PC-9 (cell line): ENCODE results near the gene IFNB1. TPM values are rescaled to one million over a fixed set of nuclear protein-coding genes. Genes with fewer than 3 reads are reported as not detected.

ENCODE experiments used
- BruUV-seq: library from RNA; stranded (reverse); fragments of 400-500 nt; replicated peaks from 2 replicates; lab custom pipeline; 2021; lab: Mats Ljungman, UMichigan
- CTCF ChIA-PET: fragments of 300-600 bp; sonication (Branson Sonifier 250); formaldehyde crosslinking; loops from one replicate; lab custom pipeline; 2022; ENCODE audit warnings: antibody characterized with exemption; lab: Charles Lee
- POLR2A ChIA-PET: fragments of 300-600 bp; sonication (Branson Sonifier 250); formaldehyde crosslinking; loops from one replicate; lab custom pipeline; 2022; ENCODE audit warnings: antibody characterized with exemption; ENCODE audit not compliant: unreplicated experiment; lab: Charles Lee
- DNase-seq, 2 experiments: peaks; one replicate each; pipeline versions ENCODE4 v3.0.0 to v3.0.0-alpha.2; 2015 to 2022; ENCODE audit warnings: mixed read lengths in 1 of 2
- H2AFZ ChIP-seq: fragments of 200-600 bp; sonication (generic); 2 replicates; pipeline ENCODE4 v1.8.1; 2017; ENCODE audit warnings: antibody characterized with exemption
- H3F3A ChIP-seq: fragments of 200-600 bp; sonication (generic); 2 replicates; pipeline ENCODE4 v1.8.1; 2017; ENCODE audit warnings: antibody characterized with exemption, mild to moderate bottlenecking, low read depth; ENCODE audit not compliant: insufficient read depth
- H3K27ac ChIP-seq: fragments of 200-600 bp; sonication (generic); 2 replicates; pipeline ENCODE4 v1.6.1; 2016; ENCODE audit warnings: mixed run types
- H3K27me3 ChIP-seq: fragments of 200-600 bp; sonication (generic); 2 replicates; pipeline ENCODE4 v1.6.1; 2016; ENCODE audit warnings: low read depth, mixed run types; ENCODE audit not compliant: insufficient read depth
- H3K36me3 ChIP-seq: fragments of 200-600 bp; sonication (generic); 2 replicates; pipeline ENCODE4 v1.6.1; 2016; ENCODE audit warnings: low read depth, mixed run types
- H3K4me1 ChIP-seq: fragments of 200-600 bp; sonication (generic); replicated peaks from 2 replicates; pipeline ENCODE4 v1.6.1; 2016; ENCODE audit warnings: mixed run types; ENCODE audit not compliant: insufficient read depth
- H3K4me2 ChIP-seq: fragments of 200-600 bp; sonication (generic); 2 replicates; pipeline ENCODE4 v1.6.1; 2017; ENCODE audit warnings: mixed run types
- H3K4me3 ChIP-seq: fragments of 200-600 bp; sonication (generic); 2 replicates; pipeline ENCODE4 v1.6.1; 2016; ENCODE audit warnings: mixed run types
- H3K79me2 ChIP-seq: fragments of 200-600 bp; sonication (generic); 2 replicates; pipeline ENCODE4 v1.6.1; 2017; ENCODE audit warnings: low read depth, mixed run types
- H3K9me2 ChIP-seq: fragments of 200-600 bp; sonication (generic); 2 replicates; pipeline ENCODE4 v1.8.1; 2017; ENCODE audit warnings: mild to moderate bottlenecking; ENCODE audit not compliant: insufficient read depth
- H3K9me3 ChIP-seq: fragments of 200-600 bp; sonication (generic); 2 replicates; pipeline ENCODE4 v1.8.1; 2016; ENCODE audit warnings: low read depth; ENCODE audit not compliant: insufficient read depth
- H4K20me1 ChIP-seq: fragments of 200-600 bp; sonication (generic); 2 replicates; pipeline ENCODE4 v1.8.1; 2017; ENCODE audit not compliant: insufficient read depth
- EZH2 ChIP-seq: fragments of 200-600 bp; sonication (generic); IDR thresholded peaks from 2 replicates; pipeline ENCODE4 v1.8.0; 2017; ENCODE audit warnings: antibody characterized with exemption, low read depth
- intact Hi-C: fragments of 100-400 bp; cut with micrococcal nuclease; formaldehyde crosslinking; loops from one replicate; pipeline ENCODE4 v1.10.0; 2022; ENCODE audit not compliant: unreplicated experiment
- total RNA-seq: library from RNA; stranded (reverse); gene quantifications from 2 replicates; pipeline ENCODE4 v1.2.3, GENCODE V29; 2021
- TF ChIP-seq, protein P1 (sequence below): fragments of 200-600 bp; sonication (generic); conservative IDR thresholded peaks from 2 replicates; pipeline ENCODE4 v1.6.1; 2017; ENCODE audit warnings: mixed run types, antibody characterized with exemption, mild to moderate bottlenecking, moderate library complexity

Gene IFNB1
- total RNA-seq, 1 experiment from 2014 or later: not detected

DNA sequence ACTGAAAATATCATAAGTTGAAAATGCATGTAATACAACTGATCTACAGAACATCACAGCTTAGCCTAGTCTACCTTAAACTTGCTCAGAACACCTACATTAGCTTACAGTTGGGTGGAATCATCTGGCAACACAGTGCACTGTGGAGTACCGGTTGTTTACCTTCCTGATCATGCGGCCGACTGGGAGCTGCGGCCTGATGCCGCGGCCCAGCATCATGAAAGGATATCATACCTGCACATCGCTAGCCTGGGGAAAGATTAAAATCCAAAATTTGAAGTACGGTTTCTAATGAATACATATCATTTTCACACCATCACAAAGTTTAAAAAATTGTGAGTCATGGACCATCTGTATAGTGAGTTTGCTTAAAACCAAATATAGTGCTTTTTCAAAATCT, 48.1 kb downstream of the IFNB1 start:
- CTCF ChIA-PET: no interaction called here
- Histone ChIP-seq H3F3A (no peaks in the 10 kb centered on the region), H3K36me3 (no peaks in the 10 kb centered on the region), H3K27me3 (no peaks in the 10 kb centered on the region), H3K4me3 (no peak overlapping the region), H3K9me3 (no peaks in the 10 kb centered on the region), H3K4me1 (0 out of 2 replicates have a peak, but pooled peaks cover 3% of the 10 kb centered on the region), H2AFZ (no peak overlapping the region), H4K20me1 (no peaks in the 10 kb centered on the region), H3K79me2 (no peaks in the 10 kb centered on the region), H3K4me2 (no peak overlapping the region), H3K27ac (no peak overlapping the region), H3K9me2 (no peaks in the 10 kb centered on the region)
- intact Hi-C loops: loop anchor here (1.0 kb wide), 1 partner anchor 66 kb away; no protein-coding TSS in a partner anchor
- no peak for DNase-seq
- no TSS peak for BruUV-seq
- POLR2A ChIA-PET: no interaction called here
- no peak for TF ChIP-seq EZH2
- TF ChIP-seq, protein P1, sequence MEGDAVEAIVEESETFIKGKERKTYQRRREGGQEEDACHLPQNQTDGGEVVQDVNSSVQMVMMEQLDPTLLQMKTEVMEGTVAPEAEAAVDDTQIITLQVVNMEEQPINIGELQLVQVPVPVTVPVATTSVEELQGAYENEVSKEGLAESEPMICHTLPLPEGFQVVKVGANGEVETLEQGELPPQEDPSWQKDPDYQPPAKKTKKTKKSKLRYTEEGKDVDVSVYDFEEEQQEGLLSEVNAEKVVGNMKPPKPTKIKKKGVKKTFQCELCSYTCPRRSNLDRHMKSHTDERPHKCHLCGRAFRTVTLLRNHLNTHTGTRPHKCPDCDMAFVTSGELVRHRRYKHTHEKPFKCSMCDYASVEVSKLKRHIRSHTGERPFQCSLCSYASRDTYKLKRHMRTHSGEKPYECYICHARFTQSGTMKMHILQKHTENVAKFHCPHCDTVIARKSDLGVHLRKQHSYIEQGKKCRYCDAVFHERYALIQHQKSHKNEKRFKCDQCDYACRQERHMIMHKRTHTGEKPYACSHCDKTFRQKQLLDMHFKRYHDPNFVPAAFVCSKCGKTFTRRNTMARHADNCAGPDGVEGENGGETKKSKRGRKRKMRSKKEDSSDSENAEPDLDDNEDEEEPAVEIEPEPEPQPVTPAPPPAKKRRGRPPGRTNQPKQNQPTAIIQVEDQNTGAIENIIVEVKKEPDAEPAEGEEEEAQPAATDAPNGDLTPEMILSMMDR: no peak

DNA sequence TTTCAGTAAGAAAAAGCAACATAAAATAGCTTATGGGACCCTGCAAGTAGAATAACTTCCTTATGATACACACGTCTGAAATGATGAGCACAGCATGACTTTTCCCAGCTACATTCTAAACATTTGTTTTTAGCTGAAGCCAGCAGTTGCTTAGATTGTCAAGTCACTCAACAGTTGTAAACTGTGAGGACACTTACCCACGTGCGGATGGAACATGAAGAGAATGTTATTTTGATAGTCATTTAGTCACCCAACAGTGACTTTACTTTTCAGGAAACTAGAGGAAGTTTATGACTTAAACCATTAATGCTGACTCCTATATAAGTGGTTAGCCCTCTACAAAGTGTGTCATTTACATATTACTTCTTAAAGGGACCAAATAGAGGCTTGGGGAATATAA, 49.3 kb downstream of the IFNB1 start:
- no peak overlapping the region for H3K4me3 ChIP-seq
- TF ChIP-seq, protein P1: no peak
- no peak for TF ChIP-seq EZH2
- no peak for DNase-seq
- H3K4me1 ChIP-seq: 0 out of 2 replicates have a peak, but pooled peaks cover 3% of the 10 kb centered on the region
- no peaks in the 10 kb centered on the region for H3K9me3 ChIP-seq
- ChIA-PET CTCF (no interaction called here), POLR2A (no interaction called here)
- no peaks in the 10 kb centered on the region for H3K36me3 ChIP-seq
- H3F3A ChIP-seq: no peaks in the 10 kb centered on the region
- no peaks in the 10 kb centered on the region for H3K9me2 ChIP-seq
- no peaks in the 10 kb centered on the region for H3K79me2 ChIP-seq
- H4K20me1 ChIP-seq: no peaks in the 10 kb centered on the region
- H3K27ac ChIP-seq: no peak overlapping the region
- no peak overlapping the region for H2AFZ ChIP-seq
- no peaks in the 10 kb centered on the region for H3K27me3 ChIP-seq
- intact Hi-C loops: no loop called here
- no TSS peak for BruUV-seq
- H3K4me2 ChIP-seq: no peak overlapping the region

DNA sequence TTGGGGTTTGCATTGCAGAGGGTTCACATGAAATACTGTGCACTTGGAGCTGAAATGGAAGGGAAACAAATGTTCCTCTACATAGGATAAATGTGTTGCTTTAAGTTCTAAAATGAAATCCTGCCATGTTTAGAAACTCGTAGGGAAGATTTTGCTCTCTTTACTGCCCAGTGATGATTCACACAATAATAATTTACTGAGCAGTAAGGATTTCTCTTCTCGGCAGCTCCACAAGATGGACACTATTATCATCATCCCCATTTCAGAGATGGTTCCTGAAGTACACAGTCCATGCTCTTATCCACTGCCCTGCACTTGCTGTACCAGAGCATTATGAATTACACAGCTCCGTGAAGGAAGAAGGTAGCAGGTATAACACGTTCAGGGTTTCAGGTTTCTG, 50.4 kb downstream of the IFNB1 start:
- no peak for DNase-seq
- H3K4me2 ChIP-seq: no peak overlapping the region
- H3K9me3 ChIP-seq: no peaks in the 10 kb centered on the region
- no peak overlapping the region for H2AFZ ChIP-seq
- no peaks in the 10 kb centered on the region for H3F3A ChIP-seq
- H4K20me1 ChIP-seq: no peaks in the 10 kb centered on the region
- H3K27ac ChIP-seq: no peak overlapping the region
- POLR2A ChIA-PET: no interaction called here
- no peaks in the 10 kb centered on the region for H3K79me2 ChIP-seq
- no peaks in the 10 kb centered on the region for H3K27me3 ChIP-seq
- 0 out of 2 replicates have a peak, but pooled peaks cover 3% of the 10 kb centered on the region for H3K4me1 ChIP-seq
- TF ChIP-seq, protein P1: no peak
- no peak for TF ChIP-seq EZH2
- no peaks in the 10 kb centered on the region for H3K9me2 ChIP-seq
- no TSS peak for BruUV-seq
- no peaks in the 10 kb centered on the region for H3K36me3 ChIP-seq
- intact Hi-C loops: no loop called here
- H3K4me3 ChIP-seq: no peak overlapping the region
- CTCF ChIA-PET: no interaction called here

Other genes with a start within 250 kb of the IFNB1 start
- gene HACD4, start 46.3 kb downstream of the IFNB1 start, total RNA-seq: 2.4 and 4.5 TPM in 2 replicates
- gene IFNW1, start 63.9 kb upstream of the IFNB1 start, total RNA-seq: not detected in 2 replicates
- gene IFNA21, start 88.7 kb upstream of the IFNB1 start, total RNA-seq: not detected in 2 replicates
- not detected in 2 replicates for gene IFNA4, start 109.6 kb upstream of the IFNB1 start, total RNA-seq
- gene IFNA7, start 124.3 kb upstream of the IFNB1 start, total RNA-seq: not detected in 2 replicates
- gene IFNA10, start 129.2 kb upstream of the IFNB1 start, total RNA-seq: not detected in 2 replicates
- not detected in 2 replicates for gene IFNA16, start 139.4 kb upstream of the IFNB1 start, total RNA-seq
- gene IFNA17, start 150.3 kb upstream of the IFNB1 start, total RNA-seq: not detected in 2 replicates
- gene IFNA14, start 162.1 kb upstream of the IFNB1 start, total RNA-seq: not detected in 2 replicates
- not detected in 2 replicates for gene IFNA5, start 227.4 kb upstream of the IFNB1 start, total RNA-seq